ENCODE measurements around the gene ANXA10. TPM values are rescaled to one million over a fixed set of nuclear protein-coding genes. Genes with fewer than 3 reads are reported as not detected.
A peak's percentile ranks its signal among the peaks of the same experiment; 100 is the strongest.

ANXA10 gene
- total RNA-seq, 2 donors from 2014 or later, result not detected

GRCh38 chr4:168153596-168154440 is 61.5 kb downstream of the ANXA10 start:
- no peaks in the 10 kb centered on the region for H3K36me3 ChIP-seq
- intact Hi-C loops (cut with DNase I), result loop anchor here (10.0 kb wide), 1 partner anchor 1989 kb away; no protein-coding TSS in a partner anchor
- no peaks in the 10 kb centered on the region for H3K9me3 ChIP-seq
- H3K27me3 ChIP-seq (replicated peaks; ENCODE audit: insufficient read depth), result no peaks in the 10 kb centered on the region
- TF ChIP-seq CTCF (IDR thresholded peaks at IDR 0.05) (peak in 3 of 4 experiments; percentile 53 to 61 (median 58)), POLR2A (IDR thresholded peaks at IDR 0.05) (no peak), POLR2AphosphoS5 (IDR thresholded peaks at IDR 0.05) (peak; percentile 31)
- no peak overlapping the region for H3K27ac ChIP-seq
- 2% methylated on average over 10 of the region's 10 CpGs for WGBS
- no peak overlapping the region for H3K4me3 ChIP-seq
- peak; percentile 73 for DNase-seq (ENCODE audit: low spot score)
- no peaks in the 10 kb centered on the region for H3K4me1 ChIP-seq (replicated peaks)

- whole genome bisulfite sequencing, result 77% methylated on average over 6 of the region's 6 CpGs
- no peak for TF ChIP-seq POLR2AphosphoS5 (IDR thresholded peaks at IDR 0.05)
- TF ChIP-seq POLR2A (IDR thresholded peaks at IDR 0.05), result no peak
- no peak for TF ChIP-seq CTCF (IDR thresholded peaks at IDR 0.05)
- Histone ChIP-seq H3K27ac (no peak overlapping the region), H3K36me3 (no peaks in the 10 kb centered on the region), H3K27me3 (replicated peaks; ENCODE audit: insufficient read depth) (no peaks in the 10 kb centered on the region), H3K4me1 (replicated peaks) (no peaks in the 10 kb centered on the region), H3K4me3 (no peak overlapping the region), H3K9me3 (no peaks in the 10 kb centered on the region)
- intact Hi-C loops (cut with DNase I), result loop anchor here (10.0 kb wide), 1 partner anchor 1990 kb away; no protein-coding TSS in a partner anchor
- no peak for DNase-seq (ENCODE audit: low spot score)
These were observed 62.4 kb downstream of the ANXA10 start for GRCh38 chr4:168154546-168155277.

GRCh38 chr4:168162604-168163003 is 70.3 kb downstream of the ANXA10 start:
- Histone ChIP-seq H3K9me3 (no peaks in the 10 kb centered on the region), H3K4me3 (no peak overlapping the region), H3K27ac (no peak overlapping the region), H3K4me1 (replicated peaks) (no peaks in the 10 kb centered on the region), H3K27me3 (replicated peaks; ENCODE audit: insufficient read depth) (no peaks in the 10 kb centered on the region), H3K36me3 (no peaks in the 10 kb centered on the region)
- DNase-seq (ENCODE audit: low spot score), result no peak
- TF ChIP-seq POLR2A (IDR thresholded peaks at IDR 0.05) (no peak), POLR2AphosphoS5 (IDR thresholded peaks at IDR 0.05) (no peak), CTCF (IDR thresholded peaks at IDR 0.05) (no peak)
- intact Hi-C loops (cut with DNase I), result no loop called here

GRCh38 chr4:168163106-168163505 is 70.8 kb downstream of the ANXA10 start:
- intact Hi-C loops (cut with DNase I), result no loop called here
- H3K9me3 ChIP-seq, result no peaks in the 10 kb centered on the region
- H3K27me3 ChIP-seq (replicated peaks; ENCODE audit: insufficient read depth), result no peaks in the 10 kb centered on the region
- no peaks in the 10 kb centered on the region for H3K36me3 ChIP-seq
- no peak for DNase-seq (ENCODE audit: low spot score)
- H3K27ac ChIP-seq, result no peak overlapping the region
- 49% methylated on average over 2 of the region's 2 CpGs for WGBS
- TF ChIP-seq CTCF (IDR thresholded peaks at IDR 0.05), result no peak
- TF ChIP-seq POLR2A (IDR thresholded peaks at IDR 0.05), result no peak
- TF ChIP-seq POLR2AphosphoS5 (IDR thresholded peaks at IDR 0.05), result no peak
- no peak overlapping the region for H3K4me3 ChIP-seq
- no peaks in the 10 kb centered on the region for H3K4me1 ChIP-seq (replicated peaks)
